Esophagus mucosa (tissue), 1 donor: ENCODE results near the gene MAN2A1. TPM values are rescaled to one million over a fixed set of nuclear protein-coding genes. Genes with fewer than 3 reads are reported as not detected.

ENCODE experiments used
- ATAC-seq: fragments of 200-7000 bp; cut with Tn5 transposase; one replicate; pipeline ENCODE4 v1.9.1; 2020
- total RNA-seq: library from RNA; stranded (reverse); gene quantifications from one replicate; pipeline ENCODE4 v1.2.4, GENCODE V29; 2023
- donor health status: DM: yes; HTN: yes; CAD: no.

MAN2A1 gene
- total RNA-seq, 1 donor from 2014 or later: 36.6 TPM

GRCh38 chr5:109707531-109707930 lies 17.8 kb downstream of the MAN2A1 start:
- ATAC-seq: no peak

GRCh38 chr5:109708813-109709212 lies 19.1 kb downstream of the MAN2A1 start:
- no peak for ATAC-seq

GRCh38 chr5:109709225-109709624 lies 19.5 kb downstream of the MAN2A1 start:
- ATAC-seq: no peak

- no peak for ATAC-seq
These were observed 21.9 kb downstream of the MAN2A1 start for GRCh38 chr5:109711673-109712072.

GRCh38 chr5:109713453-109713852 lies 23.7 kb downstream of the MAN2A1 start:
- no peak for ATAC-seq

GRCh38 chr5:109714592-109714991 lies 24.9 kb downstream of the MAN2A1 start:
- no peak for ATAC-seq

GRCh38 chr5:109718216-109718615 lies 28.5 kb downstream of the MAN2A1 start:
- ATAC-seq: no peak

- ATAC-seq: no peak
These were observed 28.9 kb downstream of the MAN2A1 start for GRCh38 chr5:109718632-109719031.

GRCh38 chr5:109719978-109720377 lies 30.3 kb downstream of the MAN2A1 start:
- ATAC-seq: no peak

- ATAC-seq: no peak
These were observed 32.0 kb downstream of the MAN2A1 start for GRCh38 chr5:109721741-109722140.

GRCh38 chr5:109723606-109724005 lies 33.9 kb downstream of the MAN2A1 start:
- ATAC-seq: no peak

- ATAC-seq: no peak
These were observed 35.4 kb downstream of the MAN2A1 start for GRCh38 chr5:109725135-109725534.

GRCh38 chr5:109739741-109740728 lies 50.3 kb downstream of the MAN2A1 start:
- ATAC-seq: no peak

- no peak for ATAC-seq
These were observed 51.2 kb downstream of the MAN2A1 start for GRCh38 chr5:109740966-109741365.

GRCh38 chr5:109741390-109741789 lies 51.7 kb downstream of the MAN2A1 start:
- no peak for ATAC-seq

- ATAC-seq: no peak
These were observed 53.4 kb downstream of the MAN2A1 start for GRCh38 chr5:109743041-109743531.

GRCh38 chr5:109743770-109744212 lies 54.1 kb downstream of the MAN2A1 start:
- ATAC-seq: peak; percentile 42

GRCh38 chr5:109744261-109744660 lies 54.5 kb downstream of the MAN2A1 start:
- no peak for ATAC-seq

- no peak for ATAC-seq
These were observed 58.8 kb downstream of the MAN2A1 start for GRCh38 chr5:109748546-109748945.

GRCh38 chr5:109750463-109750862 lies 60.7 kb downstream of the MAN2A1 start:
- no peak for ATAC-seq

GRCh38 chr5:109753279-109753678 lies 63.6 kb downstream of the MAN2A1 start:
- ATAC-seq: no peak

- ATAC-seq: no peak
These were observed 64.6 kb downstream of the MAN2A1 start for GRCh38 chr5:109754319-109754718.

GRCh38 chr5:109755761-109756160 lies 66.0 kb downstream of the MAN2A1 start:
- ATAC-seq: no peak

- no peak for ATAC-seq
These were observed 66.9 kb downstream of the MAN2A1 start for GRCh38 chr5:109756543-109757185.
